Transverse colon (tissue), 4 donors: ENCODE results near the gene RIPOR3. TPM values are rescaled to one million over a fixed set of nuclear protein-coding genes. Genes with fewer than 3 reads are reported as not detected.

Experiments
- DNase-seq: peaks from one replicate; pipeline ENCODE4 v3.0.0-alpha.2; 2019
- H3K27ac ChIP-seq, 4 donors: fragments of 200-600 bp; sonication (generic); 2 replicates each; pipeline ENCODE4 v1.5.1; 2016 to 2018; ENCODE audit warnings: inconsistent platforms in 4 of 4
- H3K27me3 ChIP-seq: fragments of 200-600 bp; sonication (generic); 2 replicates; pipeline ENCODE4 v1.5.1; 2017; ENCODE audit warnings: inconsistent platforms
- H3K36me3 ChIP-seq, 4 donors: fragments of 200-600 bp; sonication (generic); 2 replicates each; pipeline ENCODE4 v1.5.1; 2017 to 2019; ENCODE audit warnings: inconsistent platforms in 4 of 4
- H3K4me1 ChIP-seq, 4 donors: fragments of 200-600 bp; sonication (generic); 2 replicates each; pipeline ENCODE4 v1.5.1; 2017 to 2020; ENCODE audit warnings: inconsistent platforms in 4 of 4
- H3K4me3 ChIP-seq, 4 donors: fragments of 200-600 bp; sonication (generic); 1 replicate in 1 of 4; 2 replicates in 3 of 4; pipeline versions ENCODE4 v1.5.1 to v1.6.1; 2017 to 2019; ENCODE audit warnings: inconsistent platforms in 4 of 4
- H3K9me3 ChIP-seq, 2 donors: fragments of 200-600 bp; sonication (generic); 2 replicates each; pipeline ENCODE4 v1.5.1; 2017 to 2019; ENCODE audit warnings: inconsistent platforms in 2 of 2
- CTCF ChIP-seq, 5 experiments: fragments of 200-600 bp in 3 of 5; fragments of 450-650 bp in 2 of 5; sonication (generic) in 3 of 5; IDR thresholded peaks; 1 replicate in 2 of 5; 2 replicates in 3 of 5; pipeline ENCODE4 v1.5.1; 2016 to 2017; ENCODE audit warnings: antibody characterized with exemption in 5 of 5, inconsistent platforms in 3 of 5, mild to moderate bottlenecking in 2 of 5, moderate library complexity in 1 of 5
- EP300 ChIP-seq: sonication (generic); formaldehyde crosslinking; IDR thresholded peaks from one replicate; pipeline ENCODE4 v1.6.1; 2017; ENCODE audit warnings: antibody characterized with exemption, low read depth
- POLR2A ChIP-seq: fragments of 450-650 bp; IDR thresholded peaks from one replicate; pipeline ENCODE4 v1.6.1; 2016; ENCODE audit warnings: antibody characterized with exemption, mild to moderate bottlenecking, moderate library complexity
- POLR2AphosphoS5 ChIP-seq, 3 donors: sonication (generic); formaldehyde crosslinking; IDR thresholded peaks; one replicate each; pipeline ENCODE4 v1.6.1; 2016; ENCODE audit warnings: antibody characterized with exemption in 3 of 3
- WGBS, 2 donors: methylation state at CpG; one replicate each; pipeline ENCODE4 v1.1.5; 2018; ENCODE audit warnings: low coverage in 1 of 2; 5-methylcytosine and 5-hydroxymethylcytosine counted together
- in situ Hi-C, 4 donors: fragments of 200-750 bp; cut with MboI; loops; one replicate each; pipeline versions ENCODE4 v1.15.0 to v1.15.1; 2017; ENCODE audit warnings: low sequenced_read_pairs in 3 of 4, low pct_ligation_motif_present in 1 of 4, low pct_unique_long_range_greater_than_20kb in 1 of 4
- intact Hi-C: fragments of 100-400 bp; cut with DNase I; formaldehyde crosslinking; loops from one replicate; pipeline ENCODE4 v1.15.1; 2023; ENCODE audit warnings: low total_unique reads
- total RNA-seq, 4 donors: library from RNA; depleted of rRNA; stranded (reverse); fragments of >200 nt; gene quantifications; one replicate each; pipeline ENCODE4 v1.1.0, GENCODE V29; 2016

Gene RIPOR3
- total RNA-seq, 4 donors from 2014 or later: 4.6 to 15.7 (median 8.7) TPM

DNA sequence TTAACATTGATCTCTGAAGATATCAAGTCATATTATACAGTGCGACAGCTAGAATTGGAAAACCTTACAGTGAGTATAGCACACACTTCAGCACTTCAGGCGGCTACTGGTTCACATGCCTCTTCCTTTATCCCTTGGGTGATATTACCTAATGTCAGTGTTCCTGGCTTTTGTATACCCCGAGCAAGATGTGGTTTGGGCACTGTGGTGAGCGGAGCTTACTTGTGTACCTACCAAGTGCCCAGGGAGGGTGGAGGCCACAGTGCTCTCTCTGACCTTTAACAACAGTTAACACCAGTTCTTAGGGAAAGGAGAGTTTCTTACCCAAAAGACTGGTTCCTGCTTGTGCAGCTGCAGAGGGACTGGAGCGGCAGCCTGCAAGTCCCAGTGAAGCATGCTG lies 116.8 kb downstream of the RIPOR3 start:
- intact Hi-C loops (no loop called here), in situ Hi-C loops (loop anchor here in 3 of 4 donors (5.0 to 10.0 kb wide), 4 partner anchors 100 to 390 kb away; no protein-coding TSS in a partner anchor)
- Histone ChIP-seq H3K4me3 (no peak overlapping the region), H3K36me3 (peaks cover 0 to 23% (median 12%) of the 10 kb centered on the region in 4 donors), H3K9me3 (no peaks in the 10 kb centered on the region), H3K27me3 (no peaks in the 10 kb centered on the region), H3K27ac (no peak overlapping the region), H3K4me1 (peaks cover 9 to 43% (median 32%) of the 10 kb centered on the region in 4 donors)
- 93 to 96% methylated on average over 2 to 5 of the region's 5 CpGs for WGBS, 2 donors
- TF ChIP-seq EP300: no peak
- TF ChIP-seq CTCF (IDR thresholded peaks at IDR 0.05): no peak
- no peak for TF ChIP-seq POLR2AphosphoS5 (IDR thresholded peaks at IDR 0.05)
- TF ChIP-seq POLR2A: no peak
- DNase-seq: no peak

DNA sequence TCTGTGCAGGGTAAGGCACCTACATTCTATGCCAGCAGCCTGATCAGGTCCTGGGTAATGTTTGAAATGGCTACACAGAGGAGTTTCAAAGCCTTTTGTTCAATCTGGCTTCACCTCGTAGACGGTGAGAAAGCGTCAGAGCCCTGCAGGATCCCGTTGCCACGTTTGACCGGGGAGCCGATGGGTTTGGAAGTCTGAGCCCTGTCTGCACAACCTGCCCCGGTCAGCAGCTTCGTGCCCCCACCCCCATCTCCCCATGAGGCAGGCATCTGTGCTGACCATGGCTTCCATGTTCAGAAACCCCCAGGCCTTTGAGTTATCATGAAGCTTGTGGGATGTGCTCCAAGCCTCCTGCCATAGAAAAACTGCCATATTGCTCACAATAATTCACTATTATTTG lies 117.2 kb downstream of the RIPOR3 start:
- WGBS, 2 donors: 88% methylated on average over 9 of the region's 9 CpGs; no CpG with 5 or more reads in 1 of the 2 donors
- intact Hi-C loops (no loop called here), in situ Hi-C loops (loop anchor here in 3 of 4 donors (5.0 to 10.0 kb wide), 4 partner anchors 99 to 389 kb away; no protein-coding TSS in a partner anchor)

GRCh38 chr20:50572938-50573777 lies 118.2 kb downstream of the RIPOR3 start:
- DNase-seq: no peak
- no peaks in the 10 kb centered on the region for H3K27me3 ChIP-seq
- TF ChIP-seq EP300: no peak
- intact Hi-C loops (no loop called here), in situ Hi-C loops (loop anchor here in 3 of 4 donors (5.0 to 10.0 kb wide), 4 partner anchors 98 to 388 kb away; no protein-coding TSS in a partner anchor)
- H3K36me3 ChIP-seq: peaks cover 0 to 27% (median 8%) of the 10 kb centered on the region in 4 donors
- peaks cover 9 to 36% (median 28%) of the 10 kb centered on the region in 4 donors for H3K4me1 ChIP-seq
- H3K4me3 ChIP-seq: no peak overlapping the region
- H3K9me3 ChIP-seq: no peaks in the 10 kb centered on the region
- peak overlapping the region in 3 of 4 donors; percentile 26 to 31 (median 30) for H3K27ac ChIP-seq
- WGBS, 2 donors: 17 to 66% methylated on average over 1 to 6 of the region's 6 CpGs

More for the DNA sequence above, 117.2 kb downstream of the RIPOR3 start:
- Histone ChIP-seq H3K27me3 (no peaks in the 10 kb centered on the region), H3K36me3 (peaks cover 0 to 21% (median 10%) of the 10 kb centered on the region in 4 donors), H3K9me3 (no peaks in the 10 kb centered on the region), H3K4me3 (no peak overlapping the region), H3K4me1 (peaks cover 9 to 43% (median 32%) of the 10 kb centered on the region in 4 donors), H3K27ac (no peak overlapping the region)
- DNase-seq: no peak
- TF ChIP-seq EP300 (no peak), CTCF (IDR thresholded peaks at IDR 0.05) (no peak), POLR2A (no peak), POLR2AphosphoS5 (IDR thresholded peaks at IDR 0.05) (no peak)

DNA sequence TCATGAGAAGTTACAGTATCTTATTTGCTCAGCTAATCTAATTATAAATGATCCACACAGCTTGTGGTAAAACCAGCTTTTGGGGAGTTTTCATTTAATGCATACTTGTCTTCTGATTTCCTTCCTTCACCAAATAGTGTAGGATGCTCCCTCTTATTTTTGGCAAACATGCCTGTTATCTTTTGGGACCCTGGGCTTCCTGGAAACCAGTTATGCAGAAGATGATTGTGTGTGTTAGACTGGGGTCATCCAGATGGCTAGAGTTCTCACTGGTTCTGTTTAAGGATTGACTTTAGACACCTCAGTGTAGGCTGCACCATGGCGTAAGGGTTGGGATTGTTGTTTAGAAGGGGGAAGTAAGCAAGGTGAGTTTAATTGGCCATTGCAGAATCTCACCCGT lies 119.9 kb downstream of the RIPOR3 start:
- no peak for TF ChIP-seq EP300
- no peak for TF ChIP-seq POLR2A
- no peak for TF ChIP-seq POLR2AphosphoS5 (IDR thresholded peaks at IDR 0.05)
- Histone ChIP-seq H3K27ac (no peak overlapping the region), H3K9me3 (no peaks in the 10 kb centered on the region), H3K36me3 (peaks cover 0 to 35% (median 10%) of the 10 kb centered on the region in 4 donors), H3K27me3 (no peaks in the 10 kb centered on the region), H3K4me1 (peaks cover 0 to 20% (median 13%) of the 10 kb centered on the region in 4 donors), H3K4me3 (no peak overlapping the region)
- intact Hi-C loops (loop anchor here (2.0 kb wide), 1 partner anchor 41 kb away; no protein-coding TSS in a partner anchor), in situ Hi-C loops (loop anchor here in 3 of 4 donors (5.0 to 10.0 kb wide), 4 partner anchors 97 to 387 kb away; no protein-coding TSS in a partner anchor)
- WGBS, 2 donors: 80 to 93% methylated on average over 1 to 2 of the region's 2 CpGs
- no peak for DNase-seq
